Large intestine (tissue), 3 donors: ENCODE data around the gene SSH2. TPM values are rescaled to one million over a fixed set of nuclear protein-coding genes. Genes with fewer than 3 reads are reported as not detected.

ENCODE experiments used
- DNase-seq, 2 donors: peaks; one replicate each; pipeline versions ENCODE4 v3.0.0 to v3.0.0-alpha.2; 2013
- H3K27ac ChIP-seq: one replicate; pipeline ENCODE4 v1.5.1; 2013; ENCODE audit warnings: low read length
- H3K27me3 ChIP-seq: 2 replicates; pipeline ENCODE4 v1.6.1; 2013; ENCODE audit warnings: low read length; ENCODE audit not compliant: control insufficient read depth, insufficient read depth
- H3K36me3 ChIP-seq: 2 replicates; pipeline ENCODE4 v1.6.1; 2013; ENCODE audit warnings: low read length; ENCODE audit not compliant: control insufficient read depth, insufficient read depth
- H3K4me1 ChIP-seq: one replicate; pipeline ENCODE4 v1.6.1; 2013; ENCODE audit warnings: low read length; ENCODE audit not compliant: control insufficient read depth, insufficient read depth
- H3K4me3 ChIP-seq: one replicate; pipeline ENCODE4 v1.5.1; 2013; ENCODE audit warnings: low read length
- H3K9me3 ChIP-seq: one replicate; pipeline ENCODE4 v1.6.1; 2013; ENCODE audit warnings: mild to moderate bottlenecking, low read depth, low read length, moderate library complexity; ENCODE audit not compliant: control insufficient read depth
- WGBS: methylation state at CpG from one replicate; pipeline ENCODE4 v1.1.5; 2013; ENCODE audit warnings: low lambda C conversion rate; ENCODE audit not compliant: insufficient coverage; 5-methylcytosine and 5-hydroxymethylcytosine counted together
- polyA plus RNA-seq: library from polyadenylated mRNA; unstranded; fragments of 120-200 nt; gene quantifications from one replicate; pipeline ENCODE4 v1.2.1, GENCODE V29; 2013

The SSH2 gene
- polyA plus RNA-seq, 1 donor = 16.2 TPM

- DNase-seq = no peak
- H3K4me1 ChIP-seq = peaks cover 36% of the 10 kb centered on the region
- H3K9me3 ChIP-seq = no peaks in the 10 kb centered on the region
- H3K36me3 ChIP-seq = peaks cover 84% of the 10 kb centered on the region
- no CpG with 5 or more reads among the region's 22 CpGs for WGBS
- H3K27ac ChIP-seq = no peak overlapping the region
- no peaks in the 10 kb centered on the region for H3K27me3 ChIP-seq
- no peak overlapping the region for H3K4me3 ChIP-seq
Measured at GRCh38 chr17:29577385-29578211, 352.4 kb downstream of the SSH2 start.

DNA sequence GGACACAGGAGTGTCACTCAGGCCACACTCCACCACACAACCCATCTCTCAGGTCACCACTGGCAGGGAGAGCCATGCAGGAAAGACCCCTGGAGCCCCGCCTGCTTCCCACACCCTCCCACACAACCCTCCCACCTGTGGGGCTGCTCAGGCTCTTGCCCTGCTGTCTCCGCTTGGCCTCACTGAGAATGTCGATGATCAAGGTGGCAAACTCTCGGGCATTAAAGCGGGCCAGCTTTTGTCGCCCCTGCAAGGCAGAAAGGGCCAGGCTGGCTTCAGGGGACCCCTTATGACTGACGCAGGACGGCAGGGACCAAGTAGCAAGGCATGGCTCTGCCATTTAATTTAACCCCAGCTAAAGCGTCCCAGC is 353.0 kb downstream of the SSH2 start:
- H3K27ac ChIP-seq = no peak overlapping the region
- H3K9me3 ChIP-seq = no peaks in the 10 kb centered on the region
- no peak for DNase-seq
- WGBS = no CpG with 5 or more reads among the region's 9 CpGs
- no peak overlapping the region for H3K4me3 ChIP-seq
- H3K4me1 ChIP-seq = peaks cover 41% of the 10 kb centered on the region
- H3K27me3 ChIP-seq = no peaks in the 10 kb centered on the region
- H3K36me3 ChIP-seq = peaks cover 83% of the 10 kb centered on the region

DNA sequence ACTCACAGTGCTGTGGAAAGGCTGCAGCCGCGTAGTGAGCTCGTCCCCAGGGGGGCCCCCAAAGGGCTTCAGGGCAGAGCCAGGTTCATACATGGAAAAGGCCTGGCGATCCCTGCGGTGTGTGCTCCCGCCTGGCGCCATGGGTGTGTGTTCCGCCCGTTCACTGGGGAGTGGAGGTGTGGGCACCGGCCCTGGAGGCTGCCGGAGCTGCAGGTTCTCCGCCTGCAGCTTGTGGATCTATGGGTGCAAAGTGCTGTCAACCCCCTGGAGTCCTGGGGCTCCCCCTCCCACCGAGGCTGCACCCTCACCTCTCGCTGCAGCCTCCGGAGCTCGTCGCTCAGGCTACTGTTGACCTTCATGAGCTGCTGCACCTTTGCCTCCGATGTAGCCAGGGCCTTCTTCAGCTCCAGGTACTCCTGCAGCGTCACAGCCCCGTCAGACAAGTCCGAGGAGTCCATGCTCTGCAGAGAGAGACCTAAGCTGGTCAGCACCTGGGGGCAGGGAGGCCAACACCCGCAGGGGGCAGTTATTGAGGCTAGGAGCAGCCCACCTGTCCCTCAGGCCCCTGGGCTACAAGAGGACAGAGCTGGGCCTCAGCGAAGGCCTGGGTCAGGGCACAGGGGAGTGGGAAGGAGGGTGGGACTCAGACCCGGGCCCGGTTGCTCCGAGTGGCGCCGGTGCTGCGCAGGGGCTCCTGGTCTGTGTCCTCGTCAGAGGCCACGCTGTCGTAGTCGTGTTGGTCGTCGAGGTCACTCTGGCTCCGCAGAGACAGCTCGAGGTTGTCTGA is 353.6 kb downstream of the SSH2 start:
- Histone ChIP-seq H3K27me3 (no peaks in the 10 kb centered on the region), H3K4me3 (no peak overlapping the region), H3K4me1 (peaks cover 46% of the 10 kb centered on the region), H3K36me3 (peaks cover 83% of the 10 kb centered on the region), H3K27ac (no peak overlapping the region), H3K9me3 (no peaks in the 10 kb centered on the region)
- WGBS = no CpG with 5 or more reads among the region's 37 CpGs
- no peak for DNase-seq

Other genes starting within 250 kb of the SSH2 start
- 1.5 TPM for gene EFCAB5, start 11.4 kb upstream of the SSH2 start, polyA plus RNA-seq
- 28.3 TPM for gene NSRP1, start 186.6 kb upstream of the SSH2 start, polyA plus RNA-seq